Adipose tissue (tissue), 3 donors: ENCODE data around the gene FGF14. TPM values are rescaled to one million over a fixed set of nuclear protein-coding genes. Genes with fewer than 3 reads are reported as not detected.

Source experiments
- H3K27ac ChIP-seq: one replicate; pipeline ENCODE4 v1.5.1; 2013; ENCODE audit warnings: low read depth, low read length
- WGBS, 3 donors: extraction: QIAGEN DNeasy Blood & Tissue Kit; methylation state at CpG; one replicate each; pipeline ENCODE4 v1.1.7; 2013; 5-methylcytosine and 5-hydroxymethylcytosine counted together
- polyA plus RNA-seq, 3 donors: library from polyadenylated mRNA; stranded (reverse); fragments of 200-250 nt; gene quantifications; one replicate each; pipeline ENCODE4 v1.2.3, GENCODE V29; 2013
- donor health status: healthy with polysubstance abuse.
- donor health status: Bipolar disorder and iron deficiency.
- donor health status: healthy.

Gene FGF14
- polyA plus RNA-seq, 3 donors, result 0.39 to 0.56 (median 0.44) TPM

- H3K27ac ChIP-seq, result no peak overlapping the region
- WGBS, 3 donors, result 79 to 88% (median 87%) methylated on average over 1 of the region's 1 CpG
These were observed 27.1 kb downstream of the FGF14 start for GRCh38 chr13:102374726-102375125.

GRCh38 chr13:102374233-102374632, 27.6 kb downstream of the FGF14 start:
- H3K27ac ChIP-seq, result no peak overlapping the region

GRCh38 chr13:102373221-102373620, 28.6 kb downstream of the FGF14 start:
- no peak overlapping the region for H3K27ac ChIP-seq

GRCh38 chr13:102369302-102369701, 32.5 kb downstream of the FGF14 start:
- H3K27ac ChIP-seq, result no peak overlapping the region
- 73 to 76% (median 76%) methylated on average over 2 of the region's 2 CpGs for WGBS, 3 donors

GRCh38 chr13:102367836-102368235, 34.0 kb downstream of the FGF14 start:
- WGBS, 3 donors, result 88 to 91% (median 90%) methylated on average over 14 of the region's 14 CpGs
- H3K27ac ChIP-seq, result no peak overlapping the region

GRCh38 chr13:102361113-102361512, 40.7 kb downstream of the FGF14 start:
- WGBS, 3 donors, result 84 to 95% (median 94%) methylated on average over 2 of the region's 2 CpGs

GRCh38 chr13:102359264-102359663, 42.6 kb downstream of the FGF14 start:
- no peak overlapping the region for H3K27ac ChIP-seq
- WGBS, 3 donors, result 94 to 96% (median 95%) methylated on average over 2 of the region's 2 CpGs

More at GRCh38 chr13:102361113-102361512, 40.7 kb downstream of the FGF14 start:
- no peak overlapping the region for H3K27ac ChIP-seq

GRCh38 chr13:102355251-102355650, 46.6 kb downstream of the FGF14 start:
- WGBS, 3 donors, result 75 to 90% (median 83%) methylated on average over 3 of the region's 3 CpGs
- no peak overlapping the region for H3K27ac ChIP-seq

GRCh38 chr13:102354011-102354410, 47.8 kb downstream of the FGF14 start:
- WGBS, 3 donors, result 39 to 89% (median 72%) methylated on average over 1 of the region's 1 CpG
- H3K27ac ChIP-seq, result no peak overlapping the region

GRCh38 chr13:102351521-102351920, 50.3 kb downstream of the FGF14 start:
- no peak overlapping the region for H3K27ac ChIP-seq
- 71 to 89% (median 80%) methylated on average over 5 of the region's 5 CpGs for WGBS, 3 donors

GRCh38 chr13:102347490-102347889, 54.4 kb downstream of the FGF14 start:
- WGBS, 3 donors, result 76 to 81% (median 80%) methylated on average over 7 of the region's 7 CpGs

GRCh38 chr13:102346769-102347168, 55.1 kb downstream of the FGF14 start:
- no peak overlapping the region for H3K27ac ChIP-seq
- WGBS, 3 donors, result 80 to 87% (median 83%) methylated on average over 5 of the region's 5 CpGs

More at GRCh38 chr13:102347490-102347889, 54.4 kb downstream of the FGF14 start:
- no peak overlapping the region for H3K27ac ChIP-seq

- no peak overlapping the region for H3K27ac ChIP-seq
These were observed 57.4 kb downstream of the FGF14 start for GRCh38 chr13:102344410-102344809.

- H3K27ac ChIP-seq, result no peak overlapping the region
- 72 to 76% (median 75%) methylated on average over 8 of the region's 8 CpGs for WGBS, 3 donors
These were observed 68.3 kb downstream of the FGF14 start for GRCh38 chr13:102333320-102334198.

GRCh38 chr13:102328909-102329308, 72.9 kb downstream of the FGF14 start:
- no peak overlapping the region for H3K27ac ChIP-seq
- 50 to 78% (median 60%) methylated on average over 1 of the region's 1 CpG for WGBS, 3 donors

GRCh38 chr13:102327119-102327617, 74.7 kb downstream of the FGF14 start:
- 69 to 82% (median 78%) methylated on average over 3 of the region's 3 CpGs for WGBS, 3 donors
- H3K27ac ChIP-seq, result no peak overlapping the region

- WGBS, 3 donors, result 73 to 82% (median 80%) methylated on average over 2 of the region's 2 CpGs
- no peak overlapping the region for H3K27ac ChIP-seq
These were observed 75.3 kb downstream of the FGF14 start for GRCh38 chr13:102326381-102327118.

GRCh38 chr13:102325321-102325720, 76.5 kb downstream of the FGF14 start:
- WGBS, 3 donors, result 55 to 64% (median 57%) methylated on average over 5 of the region's 5 CpGs

GRCh38 chr13:102323505-102323904, 78.3 kb downstream of the FGF14 start:
- H3K27ac ChIP-seq, result no peak overlapping the region
- WGBS, 3 donors, result 21 to 89% (median 83%) methylated on average over 1 of the region's 1 CpG

More at GRCh38 chr13:102325321-102325720, 76.5 kb downstream of the FGF14 start:
- no peak overlapping the region for H3K27ac ChIP-seq
